ENCODE data around the gene KCNG4. TPM values are rescaled to one million over a fixed set of nuclear protein-coding genes. Genes with fewer than 3 reads are reported as not detected.

Gene KCNG4
- total and polyA plus RNA-seq, 2 donors (not counting 3 experiments of a cell fraction or from before 2014, with no cell fraction given) = not detected

DNA sequence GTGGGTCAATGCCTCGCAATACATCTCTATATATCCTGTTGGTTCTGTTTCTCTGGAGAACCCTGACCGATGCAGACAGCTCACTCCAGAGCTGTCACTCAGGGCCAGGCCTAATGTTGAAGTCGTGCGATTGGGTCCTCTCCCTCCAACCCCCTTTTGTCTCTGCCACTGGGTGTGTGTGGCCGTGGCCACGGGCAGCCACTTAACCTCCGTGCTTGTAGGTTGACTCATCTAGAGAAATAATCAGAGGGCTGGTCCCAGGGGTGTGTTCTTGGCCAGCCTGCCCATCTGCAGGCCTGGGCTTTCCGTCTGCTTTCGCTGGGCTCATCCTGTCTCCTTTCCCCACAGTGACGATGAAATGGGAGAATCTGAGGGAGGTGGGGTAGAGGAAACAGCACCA is 41.4 kb downstream of the KCNG4 start:
- H3K9ac ChIP-seq (replicated peaks; ENCODE audit: extremely low read depth, insufficient read depth, low read length) = no peak overlapping the region
- POLR2A ChIA-PET = no interaction called here

More for the DNA sequence above, 41.4 kb downstream of the KCNG4 start:
- intact Hi-C loops (cut with micrococcal nuclease) = no loop called here
- Histone ChIP-seq H2AFZ (ENCODE audit: low read depth, low read length) (no peak overlapping the region), H3K4me2 (ENCODE audit: insufficient read depth, low read length) (no peak overlapping the region), H3K4me3 (replicated peaks in 1 of 3; ENCODE audit: insufficient read depth in 1 of 3, low read depth in 1 of 3, low read length in 3 of 3) (no peak overlapping the region), H3K9me1 (replicated peaks; ENCODE audit: control insufficient read depth, extremely low read depth, insufficient read depth, low read length) (no peaks in the 10 kb centered on the region), H3K9me3 (replicated peaks; ENCODE audit: control insufficient read depth, insufficient read depth, low read length) (no peaks in the 10 kb centered on the region), H3K36me3 (ENCODE audit: control insufficient read depth in 2 of 2, extremely low read depth in 1 of 2, insufficient read depth in 2 of 2, low read length in 2 of 2) (no peaks in the 10 kb centered on the region), H3K79me2 (ENCODE audit: control insufficient read depth, insufficient read depth, low read length) (no peaks in the 10 kb centered on the region), H3K4me1 (ENCODE audit: control insufficient read depth, extremely low read depth, insufficient read depth, low read length) (no peaks in the 10 kb centered on the region), H3K27ac (ENCODE audit: insufficient read depth, low read depth, low read length) (no peak overlapping the region), H4K20me1 (replicated peaks; ENCODE audit: control insufficient read depth, extremely low read depth, insufficient read depth, low read length) (no peaks in the 10 kb centered on the region), H3K27me3 (ENCODE audit: control insufficient read depth in 2 of 2, insufficient read depth in 2 of 2, low read length in 2 of 2) (no peaks in the 10 kb centered on the region)
- dilution Hi-C loops (cut with MboI; ENCODE audit: extremely low pct_ligation_motif_present, low sequenced_read_pairs) = no loop called here
- CTCF ChIA-PET = interaction anchor here (1.3 to 1.6 kb wide), 2 partner anchors 11 to 14 kb away, joined by 3 to 7 read pairs; partner anchors contain the start of gene TAF1C
- TF ChIP-seq POLR2AphosphoS5 (IDR thresholded peaks at IDR 0.05; ENCODE audit: insufficient read depth, low read depth, low read length) (no peak), GATA2 (IDR thresholded peaks at IDR 0.05; ENCODE audit: insufficient read depth, insufficient read length, low read depth, low read length) (no peak), FOS (IDR thresholded peaks at IDR 0.05; ENCODE audit: borderline replicate concordance, insufficient read depth, low read length) (no peak), JUN (IDR thresholded peaks at IDR 0.05; ENCODE audit: borderline replicate concordance, insufficient read depth, insufficient read length, low read depth) (no peak), POLR2A (IDR thresholded peaks at IDR 0.05; ENCODE audit: low read depth, low read length) (no peak), EZH2 (IDR thresholded peaks at IDR 0.05; ENCODE audit: borderline replicate concordance, low read depth, low read length, severe bottlenecking) (no peak), MYC (IDR thresholded peaks at IDR 0.05; ENCODE audit: low read depth, low read length) (no peak)
- TF ChIP-seq, protein P1, sequence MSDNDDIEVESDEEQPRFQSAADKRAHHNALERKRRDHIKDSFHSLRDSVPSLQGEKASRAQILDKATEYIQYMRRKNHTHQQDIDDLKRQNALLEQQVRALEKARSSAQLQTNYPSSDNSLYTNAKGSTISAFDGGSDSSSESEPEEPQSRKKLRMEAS (IDR thresholded peaks at IDR 0.05; ENCODE audit: insufficient read depth, insufficient read length) = no peak
- TF ChIP-seq, protein P2, sequence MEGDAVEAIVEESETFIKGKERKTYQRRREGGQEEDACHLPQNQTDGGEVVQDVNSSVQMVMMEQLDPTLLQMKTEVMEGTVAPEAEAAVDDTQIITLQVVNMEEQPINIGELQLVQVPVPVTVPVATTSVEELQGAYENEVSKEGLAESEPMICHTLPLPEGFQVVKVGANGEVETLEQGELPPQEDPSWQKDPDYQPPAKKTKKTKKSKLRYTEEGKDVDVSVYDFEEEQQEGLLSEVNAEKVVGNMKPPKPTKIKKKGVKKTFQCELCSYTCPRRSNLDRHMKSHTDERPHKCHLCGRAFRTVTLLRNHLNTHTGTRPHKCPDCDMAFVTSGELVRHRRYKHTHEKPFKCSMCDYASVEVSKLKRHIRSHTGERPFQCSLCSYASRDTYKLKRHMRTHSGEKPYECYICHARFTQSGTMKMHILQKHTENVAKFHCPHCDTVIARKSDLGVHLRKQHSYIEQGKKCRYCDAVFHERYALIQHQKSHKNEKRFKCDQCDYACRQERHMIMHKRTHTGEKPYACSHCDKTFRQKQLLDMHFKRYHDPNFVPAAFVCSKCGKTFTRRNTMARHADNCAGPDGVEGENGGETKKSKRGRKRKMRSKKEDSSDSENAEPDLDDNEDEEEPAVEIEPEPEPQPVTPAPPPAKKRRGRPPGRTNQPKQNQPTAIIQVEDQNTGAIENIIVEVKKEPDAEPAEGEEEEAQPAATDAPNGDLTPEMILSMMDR (IDR thresholded peaks at IDR 0.05; ENCODE audit: extremely low read depth in 1 of 2, insufficient read depth in 1 of 2, low read depth in 1 of 2, low read length in 2 of 2) = no peak
- DNase-seq (ENCODE audit: low read depth, low spot score) (no peak), FAIRE-seq (no peak)
- BruUV-seq (replicated peaks) = no TSS peak
